Neural cell (in vitro differentiated cells): Measurements from ENCODE around the gene ABHD2. TPM values are rescaled to one million over a fixed set of nuclear protein-coding genes. Genes with fewer than 3 reads are reported as not detected.

Source experiments
- H2AFZ ChIP-seq: fragments of 200-600, 300-800 bp; sonication (generic), shearing (Covaris generic); 2 replicates; pipeline ENCODE4 v1.6.0; 2014; ENCODE audit warnings: low read depth, mild to moderate bottlenecking, antibody characterized with exemption, low read length, moderate library complexity
- H3F3A ChIP-seq: fragments of 200-600 bp; shearing (Covaris generic); 2 replicates; pipeline ENCODE4 v1.6.1; 2016; ENCODE audit warnings: mild to moderate bottlenecking, moderate library complexity, mixed read lengths, antibody characterized with exemption, low read length; ENCODE audit not compliant: insufficient read depth, poor library complexity, severe bottlenecking
- H3K27ac ChIP-seq: fragments of 200-600, 300-800 bp; sonication (generic), shearing (Covaris generic); 2 replicates; pipeline ENCODE4 v1.5.1; 2014; ENCODE audit warnings: mild to moderate bottlenecking, low read length, moderate library complexity
- H3K27me3 ChIP-seq: fragments of 300-800, 200-600 bp; sonication (generic), shearing (Covaris generic); 2 replicates; pipeline ENCODE4 v1.6.0; 2014; ENCODE audit warnings: mild to moderate bottlenecking, low read depth, low read length, moderate library complexity; ENCODE audit not compliant: insufficient read depth
- H3K36me3 ChIP-seq: fragments of 300-800, 200-600 bp; sonication (generic), shearing (Covaris generic); 2 replicates; pipeline ENCODE4 v1.5.1; 2014; ENCODE audit warnings: mild to moderate bottlenecking, antibody characterized with exemption, low read length, moderate library complexity; ENCODE audit not compliant: insufficient read depth
- H3K4me2 ChIP-seq: fragments of 300-800, 200-600 bp; sonication (generic), shearing (Covaris generic); 2 replicates; pipeline ENCODE4 v1.6.0; 2014; ENCODE audit warnings: mild to moderate bottlenecking, low read length
- H3K4me3 ChIP-seq: fragments of 300-800, 200-600 bp; sonication (generic), shearing (Covaris generic); 2 replicates; pipeline ENCODE4 v1.5.1; 2014; ENCODE audit warnings: mild to moderate bottlenecking, low read length, moderate library complexity
- H3K79me2 ChIP-seq: fragments of 200-600 bp; shearing (Covaris generic); replicated peaks from 2 replicates; pipeline ENCODE4 v1.6.0; 2014; ENCODE audit warnings: mild to moderate bottlenecking, low read length, moderate library complexity; ENCODE audit not compliant: insufficient read depth
- H3K9ac ChIP-seq: fragments of 300-800, 200-600 bp; sonication (generic), shearing (Covaris generic); 2 replicates; pipeline ENCODE4 v1.6.1; 2016; ENCODE audit warnings: mild to moderate bottlenecking, low read length, mixed read lengths
- H3K9me2 ChIP-seq: fragments of 200-600 bp; shearing (Covaris generic); 2 replicates; pipeline ENCODE4 v1.6.1; 2016; ENCODE audit warnings: mild to moderate bottlenecking, low read length, mixed read lengths; ENCODE audit not compliant: insufficient read depth
- H3K9me3 ChIP-seq: fragments of 200-600, 300-800 bp; sonication (generic), shearing (Covaris generic); 2 replicates; pipeline ENCODE4 v1.6.1; 2016; ENCODE audit warnings: mild to moderate bottlenecking, mixed run types, low read length, moderate library complexity, mixed read lengths
- H4K20me1 ChIP-seq: fragments of 200-600 bp; shearing (Covaris generic); 2 replicates; pipeline ENCODE4 v1.6.1; 2016; ENCODE audit warnings: mild to moderate bottlenecking, mixed run types; ENCODE audit not compliant: insufficient read depth
- CTCF ChIP-seq: fragments of 450-650 bp; IDR thresholded peaks from 2 replicates; pipeline ENCODE4 v1.5.1; 2014; ENCODE audit warnings: antibody characterized with exemption, mild to moderate bottlenecking, moderate library complexity; ENCODE audit not compliant: poor library complexity, severe bottlenecking
- EP300 ChIP-seq: fragments of 450-650 bp; conservative IDR thresholded peaks from 2 replicates; pipeline ENCODE4 v1.6.1; 2014; ENCODE audit warnings: antibody characterized with exemption, mild to moderate bottlenecking, moderate library complexity; ENCODE audit not compliant: poor library complexity, severe bottlenecking
- EZH2 ChIP-seq: fragments of 200-600, 300-800 bp; shearing (Covaris generic), sonication (generic); IDR thresholded peaks from 2 replicates; pipeline ENCODE4 v1.6.1; 2014; ENCODE audit warnings: antibody characterized with exemption, low read length, borderline replicate concordance, mild to moderate bottlenecking; ENCODE audit not compliant: insufficient read depth, poor library complexity, severe bottlenecking
- MXI1 ChIP-seq: fragments of 450-650 bp; conservative IDR thresholded peaks from 2 replicates; pipeline ENCODE4 v1.6.1; 2014; ENCODE audit warnings: antibody characterized with exemption, mild to moderate bottlenecking; ENCODE audit not compliant: poor library complexity, severe bottlenecking
- POLR2AphosphoS5 ChIP-seq: IDR thresholded peaks from 2 replicates; pipeline ENCODE4 v1.6.1; 2012
- RAD21 ChIP-seq: fragments of 450-650 bp; conservative IDR thresholded peaks from 2 replicates; pipeline ENCODE4 v1.6.1; 2014; ENCODE audit warnings: antibody characterized with exemption, mild to moderate bottlenecking, moderate library complexity
- REST ChIP-seq: IDR thresholded peaks from 2 replicates; pipeline ENCODE4 v1.6.1; 2012; ENCODE audit warnings: borderline replicate concordance
- SMC3 ChIP-seq: fragments of 450-650 bp; conservative IDR thresholded peaks from 2 replicates; pipeline ENCODE4 v1.6.1; 2014; ENCODE audit warnings: antibody characterized with exemption, mild to moderate bottlenecking, moderate library complexity; ENCODE audit not compliant: poor library complexity
- TAF1 ChIP-seq: IDR thresholded peaks from 2 replicates; pipeline ENCODE4 v1.6.1; 2012; ENCODE audit warnings: low read depth
- polyA plus RNA-seq: library from polyadenylated mRNA; depleted of rRNA; stranded (reverse); fragments of >200 nt; gene quantifications from 2 replicates; pipeline ENCODE4 v1.2.3, GENCODE V29; 2014

ABHD2 gene
- polyA plus RNA-seq, 1 donor from 2014 or later, result 19.0 TPM

- Histone ChIP-seq H3K79me2 (no peaks in the 10 kb centered on the region), H3F3A (no peaks in the 10 kb centered on the region), H3K9me2 (no peaks in the 10 kb centered on the region), H3K9me3 (no peaks in the 10 kb centered on the region), H3K27me3 (no peaks in the 10 kb centered on the region), H2AFZ (no peak overlapping the region), H3K27ac (no peak overlapping the region), H3K4me2 (no peak overlapping the region), H3K4me3 (no peak overlapping the region), H4K20me1 (no peaks in the 10 kb centered on the region), H3K36me3 (no peaks in the 10 kb centered on the region), H3K9ac (no peak overlapping the region)
- no peak for TF ChIP-seq POLR2AphosphoS5
- no peak for TF ChIP-seq CTCF
- TF ChIP-seq EZH2, result no peak
- TF ChIP-seq TAF1, result no peak
- TF ChIP-seq SMC3, result no peak
- no peak for TF ChIP-seq RAD21
These were observed 128.8 kb downstream of the ABHD2 start for GRCh38 chr15:89217031-89217430.

GRCh38 chr15:89217686-89218376 is 129.6 kb downstream of the ABHD2 start:
- Histone ChIP-seq H3K27ac (no peak overlapping the region), H3K9me3 (no peaks in the 10 kb centered on the region), H4K20me1 (no peaks in the 10 kb centered on the region), H3K9ac (no peak overlapping the region), H3F3A (no peaks in the 10 kb centered on the region), H3K4me3 (no peak overlapping the region), H3K79me2 (no peaks in the 10 kb centered on the region), H3K36me3 (no peaks in the 10 kb centered on the region), H3K4me2 (no peak overlapping the region), H2AFZ (no peak overlapping the region), H3K27me3 (no peaks in the 10 kb centered on the region), H3K9me2 (no peaks in the 10 kb centered on the region)
- TF ChIP-seq POLR2AphosphoS5, result no peak
- no peak for TF ChIP-seq SMC3
- no peak for TF ChIP-seq MXI1
- TF ChIP-seq EP300, result no peak
- no peak for TF ChIP-seq EZH2
- no peak for TF ChIP-seq REST
- TF ChIP-seq CTCF, result no peak
- no peak for TF ChIP-seq RAD21
- TF ChIP-seq TAF1, result no peak
